ENCODE results near the gene NOP53. TPM values are rescaled to one million over a fixed set of nuclear protein-coding genes. Genes with fewer than 3 reads are reported as not detected.
A peak's percentile ranks its signal among the peaks of the same experiment; 100 is the strongest.

Gene NOP53
- total and polyA plus RNA-seq, 2 of the 8 experiments (the other 6 are each of a cell fraction or from before 2014, with no cell fraction given), result 107 to 245 TPM

- Histone ChIP-seq H3K79me1 (ENCODE audit: low read depth, low read length) (no peaks in the 10 kb centered on the region), H3K56ac (replicated peaks; ENCODE audit: insufficient read length, low read depth, low read length) (no peak overlapping the region), H3K14ac (ENCODE audit: insufficient read length) (no peak overlapping the region), H3K4me3 (ENCODE audit: extremely low read depth in 1 of 4, insufficient read depth in 2 of 4, low read depth in 3 of 4, low read length in 4 of 4) (no peak overlapping the region), H3K9ac (replicated peaks in 1 of 4; ENCODE audit: extremely low read depth in 1 of 4, low read depth in 3 of 4, low read length in 3 of 4) (no peak overlapping the region), H3K9me3 (ENCODE audit: insufficient read depth in 2 of 2, low read depth in 1 of 2, low read length in 1 of 2) (no peaks in the 10 kb centered on the region), H4K5ac (ENCODE audit: insufficient read length, low read depth, low read length) (no peak overlapping the region), H3K27me3 (replicated peaks in 1 of 4; ENCODE audit: control insufficient read depth in 3 of 4, extremely low read depth in 1 of 4, insufficient read depth in 3 of 4, low read length in 3 of 4) (no peaks in the 10 kb centered on the region), H4K20me1 (replicated peaks in 1 of 2; ENCODE audit: control insufficient read depth in 1 of 2, insufficient read depth in 2 of 2, low read length in 2 of 2) (no peaks in the 10 kb centered on the region), H3K23ac (ENCODE audit: insufficient read length) (no peak overlapping the region), H4K91ac (replicated peaks; ENCODE audit: insufficient read length, low read length) (no peak overlapping the region), H3K18ac (ENCODE audit: extremely low read depth, low read length) (no peak overlapping the region), H3K36me3 (ENCODE audit: control insufficient read depth in 2 of 4, insufficient read depth in 4 of 4, low read length in 3 of 4) (no peaks in the 10 kb centered on the region), H2BK15ac (ENCODE audit: low read length) (no peak overlapping the region), H3K79me2 (ENCODE audit: control insufficient read depth in 1 of 2, insufficient read depth in 2 of 2, low read length in 2 of 2) (no peaks in the 10 kb centered on the region), H2BK12ac (ENCODE audit: low read depth, low read length) (no peak overlapping the region), H3K4me2 (ENCODE audit: insufficient read depth in 1 of 2, low read depth in 2 of 2, low read length in 2 of 2) (no peak overlapping the region), H2AK5ac (ENCODE audit: low read depth, low read length) (no peak overlapping the region), H4K8ac (ENCODE audit: extremely low read depth, insufficient read depth, low read length) (no peak overlapping the region), H3K4me1 (replicated peaks in 1 of 4; ENCODE audit: control insufficient read depth in 3 of 4, insufficient read depth in 4 of 4, low read length in 3 of 4) (no peaks in the 10 kb centered on the region; a peak in 2 of 7 replicates), H2BK120ac (replicated peaks; ENCODE audit: low read depth, low read length) (no peak overlapping the region), H2BK5ac (ENCODE audit: low read depth, low read length) (no peak overlapping the region), H2AFZ (ENCODE audit: low read length) (no peak overlapping the region), H3K4ac (replicated peaks; ENCODE audit: insufficient read length, low read depth, low read length) (no peak overlapping the region), H3K23me2 (ENCODE audit: low read depth, low read length) (no peaks in the 10 kb centered on the region), H3K27ac (ENCODE audit: low read depth, low read length) (no peak overlapping the region), H2BK20ac (ENCODE audit: low read length) (no peak overlapping the region)
- CTCF ChIA-PET (ENCODE audit: partially characterized antibody), result interaction anchor here (1.0 to 7.7 kb wide), 8 partner anchors 14 to 84 kb away, joined by 3 to 150 read pairs (median 4); partner anchors contain the start of gene EHD2
- DNase-seq (ENCODE audit: low read depth in 1 of 2, low spot score in 2 of 2) (no peak), FAIRE-seq (no peak)
- 88% methylated on average over 1 of the region's 1 CpG; no CpG with 5 or more reads in 1 of the 2 experiments for WGBS, 2 experiments (ENCODE audit: extremely low coverage in 1 of 2, insufficient coverage in 1 of 2, insufficient read length in 1 of 2, insufficient replicate concordance in 2 of 2, low coverage in 1 of 2, low lambda C conversion rate in 2 of 2, missing lambda C conversion rate in 1 of 2)
- POLR2A ChIA-PET (ENCODE audit: partially characterized antibody), result interaction anchor here (1.2 kb wide), 1 partner anchor 9 kb away, joined by 3 read pairs; no protein-coding TSS in a partner anchor
- no peak for TF ChIP-seq RAD21 (IDR thresholded peaks at IDR 0.05 in 1 of 2, conservative IDR thresholded peaks at IDR 0.05 in 1 of 2; ENCODE audit: low read depth in 2 of 2, low read length in 2 of 2)
- TF ChIP-seq CREB1 (IDR thresholded peaks at IDR 0.05), result no peak
- no peak for TF ChIP-seq RFX5 (IDR thresholded peaks at IDR 0.05; ENCODE audit: borderline replicate concordance, low read depth, low read length)
- TF ChIP-seq CBX8 (IDR thresholded peaks at IDR 0.05; ENCODE audit: borderline replicate concordance, low read depth, low read length), result no peak
- TF ChIP-seq RNF2 (IDR thresholded peaks at IDR 0.05; ENCODE audit: borderline replicate concordance, low read depth, low read length, missing control alignments, poor library complexity, severe bottlenecking), result no peak
- no peak for TF ChIP-seq EZH2 (IDR thresholded peaks at IDR 0.05; ENCODE audit: low read depth, low read length, severe bottlenecking)
- TF ChIP-seq GABPA (IDR thresholded peaks at IDR 0.05; ENCODE audit: borderline replicate concordance, insufficient read depth, low read length), result no peak
- peak in 1 of 2 experiments; percentile 63; a peak in 1 of 4 replicates for TF ChIP-seq HDAC2 (IDR thresholded peaks at IDR 0.05; ENCODE audit: borderline replicate concordance in 1 of 2, low read depth in 2 of 2, low read length in 2 of 2)
- peak; percentile 83; the same call in 1 of the 2 replicates for TF ChIP-seq KDM1A (IDR thresholded peaks at IDR 0.05; ENCODE audit: borderline replicate concordance, low read length)
- no peak for TF ChIP-seq CEBPB (IDR thresholded peaks at IDR 0.05; ENCODE audit: low read depth, low read length)
- TF ChIP-seq YY1 (IDR thresholded peaks at IDR 0.05; ENCODE audit: low read depth, low read length), result no peak
- no peak for TF ChIP-seq CTBP2 (IDR thresholded peaks at IDR 0.05; ENCODE audit: borderline replicate concordance, insufficient read depth, insufficient read length, low read length)
These were observed 47.3 kb downstream of the NOP53 start for GRCh38 chr19:47792616-47793015.
